HG03439 (cell line): ENCODE results near the gene ARTN.

Experiments used
- ATAC-seq: cut with Tn5 transposase; IDR thresholded peaks from one replicate; pipeline ENCODE4 v1.9.1; 2021; ENCODE audit warnings: mild to moderate bottlenecking, moderate library complexity; ENCODE audit not compliant: unreplicated experiment

ARTN gene

GRCh38 chr1:43924516-43924915 lies 9.1 kb upstream of the ARTN start:
- no peak for ATAC-seq

GRCh38 chr1:43925846-43926245 lies 7.8 kb upstream of the ARTN start:
- ATAC-seq: no peak

- no peak for ATAC-seq
Measured at GRCh38 chr1:43930168-43930948, 3.2 kb upstream of the ARTN start.

- ATAC-seq: no peak
Measured at GRCh38 chr1:43930949-43931275, 2.7 kb upstream of the ARTN start.

- no peak for ATAC-seq
Measured at GRCh38 chr1:43931711-43932660, 1.6 kb upstream of the ARTN start.

GRCh38 chr1:43932786-43933385 lies 715 bp upstream of the ARTN start:
- ATAC-seq: no peak

- no peak for ATAC-seq
Measured at GRCh38 chr1:43934101-43934985, 742 bp downstream of the ARTN start.

GRCh38 chr1:43934986-43935324 lies 1.4 kb downstream of the ARTN start:
- no peak for ATAC-seq

GRCh38 chr1:43935711-43936427 lies 2.3 kb downstream of the ARTN start:
- ATAC-seq: no peak

GRCh38 chr1:43936431-43937151 lies 3.0 kb downstream of the ARTN start:
- no peak for ATAC-seq

GRCh38 chr1:43937179-43937865 lies 3.7 kb downstream of the ARTN start:
- ATAC-seq: no peak

GRCh38 chr1:43938383-43938782 lies 4.8 kb downstream of the ARTN start:
- ATAC-seq: no peak

- no peak for ATAC-seq
Measured at GRCh38 chr1:43938892-43939587, 5.4 kb downstream of the ARTN start.

GRCh38 chr1:43942411-43942810 lies 8.8 kb downstream of the ARTN start:
- no peak for ATAC-seq

GRCh38 chr1:43944860-43945259 lies 11.3 kb downstream of the ARTN start:
- no peak for ATAC-seq

- no peak for ATAC-seq
Measured at GRCh38 chr1:43945674-43946235, 12.2 kb downstream of the ARTN start.

- ATAC-seq: peak; percentile 94
Measured at GRCh38 chr1:43946236-43947060, 12.8 kb downstream of the ARTN start, which contains the start of gene IPO13. Gene IPO13, plus strand, starts transcription at chr1:43946950. Its CDS starts 651 bp downstream, at chr1:43947601.
